ENCODE results near the gene SCYL3. TPM values are rescaled to one million over a fixed set of nuclear protein-coding genes. Genes with fewer than 3 reads are reported as not detected.

SCYL3 gene
- total RNA-seq, 1 donor from 2014 or later = 4.5 TPM

DNA sequence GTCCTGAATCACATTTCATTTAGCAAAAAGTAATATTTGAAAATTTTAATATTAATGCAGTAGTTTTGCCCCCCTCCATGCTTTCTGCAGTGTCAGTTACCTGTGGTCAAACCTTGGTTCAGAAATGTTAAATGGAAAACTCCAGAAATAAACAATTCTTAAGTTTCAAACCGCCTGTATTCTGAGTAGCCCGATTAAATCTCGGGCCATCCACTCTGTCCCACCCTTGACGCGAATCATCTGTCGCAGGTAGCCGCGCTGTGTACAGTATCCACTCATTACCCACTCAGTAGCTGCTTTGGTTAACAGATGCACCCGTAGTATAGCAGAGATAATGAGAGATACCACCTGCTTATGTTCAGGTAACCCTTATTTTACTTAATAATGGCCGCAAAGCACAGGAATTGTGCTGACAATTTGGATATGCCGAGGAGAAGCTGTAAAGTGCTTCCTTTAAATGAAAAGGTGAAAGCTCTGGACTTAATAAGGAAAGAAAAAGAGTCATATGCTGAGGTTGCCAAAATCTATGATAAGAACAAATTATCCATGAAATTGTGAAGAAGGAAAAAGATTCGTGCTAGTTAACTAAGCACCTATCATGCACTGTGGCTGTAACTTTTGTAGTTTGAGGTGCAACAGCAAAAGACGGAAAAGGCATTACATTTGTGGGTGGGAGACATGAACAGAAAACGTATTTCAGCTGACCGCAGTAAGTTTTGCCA is 889 bp upstream of the SCYL3 start:
- FAIRE-seq = no peak
- Histone ChIP-seq H3K36me3 (ENCODE audit: control insufficient read depth, insufficient read depth, low read length) (no peaks in the 10 kb centered on the region), H3K4me3 (ENCODE audit: low read depth, low read length) (peak overlapping the region; percentile 79), H3K27me3 (ENCODE audit: control insufficient read depth, insufficient read depth, low read length) (no peaks in the 10 kb centered on the region)
- DNase-seq (ENCODE audit: low read depth) = no peak
- TF ChIP-seq, protein P1, sequence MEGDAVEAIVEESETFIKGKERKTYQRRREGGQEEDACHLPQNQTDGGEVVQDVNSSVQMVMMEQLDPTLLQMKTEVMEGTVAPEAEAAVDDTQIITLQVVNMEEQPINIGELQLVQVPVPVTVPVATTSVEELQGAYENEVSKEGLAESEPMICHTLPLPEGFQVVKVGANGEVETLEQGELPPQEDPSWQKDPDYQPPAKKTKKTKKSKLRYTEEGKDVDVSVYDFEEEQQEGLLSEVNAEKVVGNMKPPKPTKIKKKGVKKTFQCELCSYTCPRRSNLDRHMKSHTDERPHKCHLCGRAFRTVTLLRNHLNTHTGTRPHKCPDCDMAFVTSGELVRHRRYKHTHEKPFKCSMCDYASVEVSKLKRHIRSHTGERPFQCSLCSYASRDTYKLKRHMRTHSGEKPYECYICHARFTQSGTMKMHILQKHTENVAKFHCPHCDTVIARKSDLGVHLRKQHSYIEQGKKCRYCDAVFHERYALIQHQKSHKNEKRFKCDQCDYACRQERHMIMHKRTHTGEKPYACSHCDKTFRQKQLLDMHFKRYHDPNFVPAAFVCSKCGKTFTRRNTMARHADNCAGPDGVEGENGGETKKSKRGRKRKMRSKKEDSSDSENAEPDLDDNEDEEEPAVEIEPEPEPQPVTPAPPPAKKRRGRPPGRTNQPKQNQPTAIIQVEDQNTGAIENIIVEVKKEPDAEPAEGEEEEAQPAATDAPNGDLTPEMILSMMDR (IDR thresholded peaks at IDR 0.05; ENCODE audit: insufficient read depth, low read length, severe bottlenecking) = no peak

DNA sequence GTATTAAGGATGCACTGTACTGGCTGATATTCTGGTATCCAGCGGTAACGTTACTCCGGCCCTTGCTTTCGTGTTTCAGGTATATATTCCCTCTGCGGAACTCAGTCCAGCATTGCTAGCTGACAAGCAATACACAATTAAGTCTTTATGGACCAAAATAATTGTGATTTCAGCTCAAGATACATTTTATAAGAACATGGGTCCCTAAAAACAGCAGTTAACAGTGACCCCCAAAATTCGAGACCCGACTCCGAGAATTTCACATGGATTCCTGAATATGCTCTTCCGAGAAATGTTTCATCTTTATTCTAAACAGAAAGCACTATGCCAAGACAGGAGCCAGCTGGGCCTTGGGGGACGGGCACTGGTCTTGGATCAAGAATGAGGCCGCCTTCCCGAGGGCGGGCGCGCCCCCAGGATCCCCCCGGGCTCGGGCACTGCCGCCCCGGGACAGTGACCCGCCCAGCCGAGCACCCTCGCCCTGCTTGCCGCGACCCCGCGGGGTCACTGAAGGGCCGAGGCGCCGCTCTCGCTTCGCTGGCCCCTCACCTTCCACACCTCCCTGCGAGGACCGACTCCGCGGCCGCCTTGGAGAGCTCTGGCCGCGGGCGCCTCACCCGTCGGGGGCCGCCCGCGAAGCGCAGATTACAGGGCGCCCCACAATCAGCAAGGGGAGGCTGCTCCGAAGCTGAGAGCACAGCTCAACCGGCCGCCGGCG is 610 bp downstream of the SCYL3 start:
- TF ChIP-seq, protein P1 (IDR thresholded peaks at IDR 0.05; ENCODE audit: insufficient read depth, low read length, severe bottlenecking) = no peak
- H3K36me3 ChIP-seq (ENCODE audit: control insufficient read depth, insufficient read depth, low read length) = peaks cover 2% of the 10 kb centered on the region
- H3K4me3 ChIP-seq (ENCODE audit: low read depth, low read length) = peak overlapping the region; percentile 79
- FAIRE-seq (no peak), DNase-seq (ENCODE audit: low read depth) (peak; percentile 21)
- H3K27me3 ChIP-seq (ENCODE audit: control insufficient read depth, insufficient read depth, low read length) = no peaks in the 10 kb centered on the region

DNA sequence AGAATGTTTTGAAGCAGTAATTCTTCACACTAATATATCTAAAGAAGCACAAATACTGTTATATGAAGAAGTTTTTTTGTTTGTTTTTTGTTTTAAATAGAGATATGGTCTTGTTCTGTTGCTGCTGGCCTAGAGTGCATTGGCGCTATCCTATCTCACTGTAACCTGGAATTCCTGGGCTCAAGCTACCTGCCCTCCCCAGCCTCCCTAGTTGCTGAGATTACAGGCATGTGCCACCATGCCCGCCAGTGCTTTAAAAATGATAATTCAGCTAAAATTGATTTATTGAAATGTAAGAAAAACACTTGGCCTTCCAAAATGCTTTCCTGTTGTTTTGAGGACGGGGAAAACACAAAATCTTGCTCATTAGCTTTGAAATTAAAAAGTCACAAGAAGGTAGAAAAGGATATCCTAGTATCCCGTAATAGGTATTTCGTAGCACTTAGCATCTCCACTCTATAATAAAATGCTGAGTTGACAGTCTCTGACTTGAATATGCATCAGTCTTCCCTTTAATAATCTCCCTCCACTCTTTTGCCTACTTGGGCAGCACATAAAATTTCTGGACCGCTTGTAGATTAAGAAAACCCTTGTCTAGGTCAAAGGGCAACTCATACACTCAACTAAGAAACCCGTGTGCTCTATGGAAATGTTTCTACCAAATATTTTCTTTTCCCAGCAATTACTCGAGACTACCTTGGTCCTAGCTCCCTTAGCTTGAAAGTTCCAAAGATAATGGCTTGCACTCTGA is 1.3 kb downstream of the SCYL3 start:
- FAIRE-seq (no peak), DNase-seq (ENCODE audit: low read depth) (peak; percentile 7)
- Histone ChIP-seq H3K4me3 (ENCODE audit: low read depth, low read length) (peak overlapping the region; percentile 79), H3K36me3 (ENCODE audit: control insufficient read depth, insufficient read depth, low read length) (peaks cover 3% of the 10 kb centered on the region), H3K27me3 (ENCODE audit: control insufficient read depth, insufficient read depth, low read length) (no peaks in the 10 kb centered on the region)
- TF ChIP-seq, protein P1 (IDR thresholded peaks at IDR 0.05; ENCODE audit: insufficient read depth, low read length, severe bottlenecking) = no peak

DNA sequence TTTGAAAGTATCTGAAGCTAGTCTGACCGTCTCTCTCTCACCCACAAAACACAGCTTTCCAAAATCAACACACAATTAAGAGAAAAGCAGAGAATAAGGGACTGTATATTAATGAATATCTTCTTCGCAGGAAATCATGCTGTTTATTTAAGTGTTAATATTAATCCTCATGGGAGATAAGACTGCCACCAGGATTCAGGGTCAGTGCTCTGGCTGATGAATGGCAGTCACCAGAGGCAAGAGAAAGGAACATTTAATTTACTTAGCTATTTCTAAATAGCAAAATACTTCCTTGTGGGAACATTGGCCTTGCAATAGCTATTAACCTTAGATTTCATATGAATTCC is 2.2 kb downstream of the SCYL3 start:
- peaks cover 3% of the 10 kb centered on the region for H3K36me3 ChIP-seq (ENCODE audit: control insufficient read depth, insufficient read depth, low read length)
- no peaks in the 10 kb centered on the region for H3K27me3 ChIP-seq (ENCODE audit: control insufficient read depth, insufficient read depth, low read length)
- TF ChIP-seq, protein P1 (IDR thresholded peaks at IDR 0.05; ENCODE audit: insufficient read depth, low read length, severe bottlenecking) = no peak
- no peak overlapping the region for H3K4me3 ChIP-seq (ENCODE audit: low read depth, low read length)
- FAIRE-seq (no peak), DNase-seq (ENCODE audit: low read depth) (no peak)

DNA sequence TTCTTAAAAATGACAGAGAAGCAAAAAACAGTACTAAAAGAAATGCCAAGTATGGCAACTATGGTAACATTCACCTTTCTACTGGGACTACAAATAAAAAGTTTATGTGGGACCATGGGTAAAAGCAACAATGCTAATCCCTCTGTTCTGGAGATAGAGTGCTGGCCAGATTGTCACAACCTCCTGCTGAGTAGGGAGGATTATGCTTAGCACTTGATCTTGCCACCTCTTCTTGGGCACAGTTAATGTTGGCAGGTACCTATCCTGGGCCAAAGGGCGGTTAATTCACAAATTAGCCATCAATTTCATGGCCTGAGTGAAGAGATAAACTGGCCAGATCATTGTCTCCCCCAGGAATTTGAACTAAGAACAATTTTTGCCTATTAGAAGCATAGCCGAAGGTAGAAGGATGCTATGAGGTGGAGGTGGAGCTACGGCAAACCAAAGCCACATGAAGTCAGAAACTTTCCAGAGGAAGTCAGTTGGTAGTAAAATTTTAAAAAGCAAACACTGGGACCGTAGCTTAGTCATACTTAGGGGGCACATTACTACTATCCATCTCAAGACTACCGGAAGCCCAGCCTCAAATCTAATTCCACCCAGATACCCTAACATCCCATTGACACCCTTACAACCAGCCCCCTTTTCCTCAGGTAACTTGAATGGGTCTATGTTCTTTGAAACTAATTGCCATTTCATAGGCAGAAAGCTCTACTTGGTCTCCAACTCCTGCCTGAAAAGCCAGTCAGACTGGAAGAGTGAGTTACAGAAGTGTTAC is 2.7 kb downstream of the SCYL3 start:
- no peak for FAIRE-seq
- Histone ChIP-seq H3K36me3 (ENCODE audit: control insufficient read depth, insufficient read depth, low read length) (peaks cover 3% of the 10 kb centered on the region), H3K27me3 (ENCODE audit: control insufficient read depth, insufficient read depth, low read length) (no peaks in the 10 kb centered on the region), H3K4me3 (ENCODE audit: low read depth, low read length) (peak overlapping the region; percentile 4)
- TF ChIP-seq, protein P1 (IDR thresholded peaks at IDR 0.05; ENCODE audit: insufficient read depth, low read length, severe bottlenecking) = no peak
- DNase-seq (ENCODE audit: low read depth) = peak; percentile 77

Measured in bronchial epithelial cell (primary cell).